IMR-90 (cell line): ENCODE data around the gene RASSF8.

Experiments
- BHLHE40 ChIP-seq: fragments of 150-350 bp; IDR thresholded peaks from 2 replicates; pipeline ENCODE4 v1.6.1; 2016; ENCODE audit warnings: mild to moderate bottlenecking, low read depth, low read length
- CEBPB ChIP-seq: IDR thresholded peaks from 2 replicates; pipeline ENCODE4 v1.6.1; 2012; ENCODE audit warnings: low read depth, low read length, improper control_type of control experiment
- MAZ ChIP-seq: IDR thresholded peaks from 2 replicates; pipeline ENCODE4 v1.6.1; 2012; ENCODE audit warnings: low read depth, mild to moderate bottlenecking, low read length, improper control_type of control experiment, moderate library complexity, borderline replicate concordance
- POLR2A ChIP-seq: IDR thresholded peaks from 2 replicates; pipeline ENCODE4 v1.6.1; 2012; ENCODE audit warnings: mild to moderate bottlenecking, low read depth, low read length
- RAD21 ChIP-seq: IDR thresholded peaks from 2 replicates; pipeline ENCODE4 v1.6.1; 2012; ENCODE audit warnings: low read length, improper control_type of control experiment
- RFX5 ChIP-seq: IDR thresholded peaks from 2 replicates; pipeline ENCODE4 v1.8.0; 2012; ENCODE audit warnings: low read depth, mild to moderate bottlenecking, low read length, moderate library complexity
- SMC3 ChIP-seq: fragments of 150-350 bp; IDR thresholded peaks from 2 replicates; pipeline ENCODE4 v1.6.1; 2016; ENCODE audit warnings: low read depth, mild to moderate bottlenecking, antibody characterized with exemption, low read length, moderate library complexity
- TF ChIP-seq, protein P1 (sequence below): conservative IDR thresholded peaks from 2 replicates; pipeline ENCODE4 v1.5.1; 2012; ENCODE audit warnings: mild to moderate bottlenecking, low read depth, low read length, improper control_type of control experiment
- TF ChIP-seq, protein P2 (sequence below): fragments of 150-350 bp; IDR thresholded peaks from 2 replicates; pipeline ENCODE4 v1.6.1; 2017; ENCODE audit warnings: mild to moderate bottlenecking, antibody characterized with exemption, low read length, low read depth

DNA sequence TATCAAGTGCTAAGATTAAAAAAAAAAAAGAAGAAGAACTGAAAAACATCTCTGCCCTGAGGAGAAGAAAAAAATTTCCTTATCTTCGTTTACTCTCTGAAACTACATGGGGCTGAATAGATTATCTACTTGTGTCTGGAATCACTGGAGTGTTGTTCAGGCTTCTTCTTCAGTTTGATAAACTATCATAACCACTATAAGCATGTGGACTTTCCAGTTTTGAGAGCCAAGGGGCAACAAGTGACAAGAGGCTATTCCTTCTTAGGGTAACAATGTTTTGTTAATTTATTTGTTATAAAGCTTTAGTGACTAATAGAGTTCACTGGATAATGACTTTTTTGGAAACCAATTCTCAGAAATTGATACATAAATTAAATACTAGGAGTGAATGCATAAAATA lies 19.9 kb upstream of the RASSF8 start:
- TF ChIP-seq, protein P1, sequence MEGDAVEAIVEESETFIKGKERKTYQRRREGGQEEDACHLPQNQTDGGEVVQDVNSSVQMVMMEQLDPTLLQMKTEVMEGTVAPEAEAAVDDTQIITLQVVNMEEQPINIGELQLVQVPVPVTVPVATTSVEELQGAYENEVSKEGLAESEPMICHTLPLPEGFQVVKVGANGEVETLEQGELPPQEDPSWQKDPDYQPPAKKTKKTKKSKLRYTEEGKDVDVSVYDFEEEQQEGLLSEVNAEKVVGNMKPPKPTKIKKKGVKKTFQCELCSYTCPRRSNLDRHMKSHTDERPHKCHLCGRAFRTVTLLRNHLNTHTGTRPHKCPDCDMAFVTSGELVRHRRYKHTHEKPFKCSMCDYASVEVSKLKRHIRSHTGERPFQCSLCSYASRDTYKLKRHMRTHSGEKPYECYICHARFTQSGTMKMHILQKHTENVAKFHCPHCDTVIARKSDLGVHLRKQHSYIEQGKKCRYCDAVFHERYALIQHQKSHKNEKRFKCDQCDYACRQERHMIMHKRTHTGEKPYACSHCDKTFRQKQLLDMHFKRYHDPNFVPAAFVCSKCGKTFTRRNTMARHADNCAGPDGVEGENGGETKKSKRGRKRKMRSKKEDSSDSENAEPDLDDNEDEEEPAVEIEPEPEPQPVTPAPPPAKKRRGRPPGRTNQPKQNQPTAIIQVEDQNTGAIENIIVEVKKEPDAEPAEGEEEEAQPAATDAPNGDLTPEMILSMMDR, result no peak
- TF ChIP-seq POLR2A (no peak), RAD21 (no peak), SMC3 (no peak), CEBPB (no peak), BHLHE40 (no peak), MAZ (no peak), RFX5 (no peak)
- TF ChIP-seq, protein P2, sequence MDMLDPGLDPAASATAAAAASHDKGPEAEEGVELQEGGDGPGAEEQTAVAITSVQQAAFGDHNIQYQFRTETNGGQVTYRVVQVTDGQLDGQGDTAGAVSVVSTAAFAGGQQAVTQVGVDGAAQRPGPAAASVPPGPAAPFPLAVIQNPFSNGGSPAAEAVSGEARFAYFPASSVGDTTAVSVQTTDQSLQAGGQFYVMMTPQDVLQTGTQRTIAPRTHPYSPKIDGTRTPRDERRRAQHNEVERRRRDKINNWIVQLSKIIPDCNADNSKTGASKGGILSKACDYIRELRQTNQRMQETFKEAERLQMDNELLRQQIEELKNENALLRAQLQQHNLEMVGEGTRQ, result no peak
